H9 (cell line): Measurements from ENCODE around the gene OR52E4. TPM values are rescaled to one million over a fixed set of nuclear protein-coding genes. Genes with fewer than 3 reads are reported as not detected.

Experiments
- DNase-seq: peaks from one replicate; pipeline ENCODE4 v3.0.0-alpha.2; 2017
- H2AFZ ChIP-seq: one replicate; pipeline ENCODE4 v1.6.1; 2013; ENCODE audit warnings: mild to moderate bottlenecking, low read length, control low read depth, moderate library complexity
- H2AK5ac ChIP-seq: 2 replicates; pipeline ENCODE4 v1.6.1; 2013; ENCODE audit warnings: low read length, control low read depth, mixed read lengths; ENCODE audit not compliant: insufficient read length
- H2BK120ac ChIP-seq: one replicate; pipeline ENCODE4 v1.6.1; 2013; ENCODE audit warnings: low read depth, mild to moderate bottlenecking, low read length, control low read depth, inconsistent platforms; ENCODE audit not compliant: poor library complexity, severe bottlenecking
- H2BK12ac ChIP-seq: 2 replicates; pipeline ENCODE4 v1.6.1; 2013; ENCODE audit warnings: low read length, control low read depth, mixed read lengths, low read depth; ENCODE audit not compliant: insufficient read length
- H2BK15ac ChIP-seq: 2 replicates; pipeline ENCODE4 v1.6.1; 2013; ENCODE audit warnings: low read depth, low read length, control low read depth
- H2BK20ac ChIP-seq: one replicate; pipeline ENCODE4 v1.6.1; 2013; ENCODE audit warnings: low read depth, mild to moderate bottlenecking, low read length, control low read depth, inconsistent platforms; ENCODE audit not compliant: poor library complexity, severe bottlenecking
- H2BK5ac ChIP-seq: 2 replicates; pipeline ENCODE4 v1.6.1; 2013; ENCODE audit warnings: low read length, control low read depth, mixed read lengths; ENCODE audit not compliant: insufficient read length
- H3K14ac ChIP-seq: 2 replicates; pipeline ENCODE4 v1.6.1; 2013; ENCODE audit warnings: low read length, control low read depth; ENCODE audit not compliant: insufficient read depth
- H3K18ac ChIP-seq: 2 replicates; pipeline ENCODE4 v1.6.1; 2013; ENCODE audit warnings: low read depth, mild to moderate bottlenecking, mixed read lengths, low read length, control low read depth; ENCODE audit not compliant: insufficient read length
- H3K23ac ChIP-seq: 2 replicates; pipeline ENCODE4 v1.6.1; 2013; ENCODE audit warnings: low read length, control low read depth, mixed read lengths, low read depth; ENCODE audit not compliant: insufficient read length
- H3K23me2 ChIP-seq: 2 replicates; pipeline ENCODE4 v1.6.1; 2013; ENCODE audit warnings: low read depth, mild to moderate bottlenecking, mixed read lengths, low read length, control low read depth; ENCODE audit not compliant: insufficient read length, poor library complexity, severe bottlenecking
- H3K27ac ChIP-seq: 2 replicates; pipeline ENCODE4 v1.5.1; 2013; ENCODE audit warnings: low read length, control low read depth, mixed read lengths, low read depth; ENCODE audit not compliant: insufficient read length
- H3K27me3 ChIP-seq: 2 replicates; pipeline ENCODE4 v1.6.1; 2013; ENCODE audit warnings: low read length, control low read depth, inconsistent platforms; ENCODE audit not compliant: insufficient read depth
- H3K4ac ChIP-seq: 2 replicates; pipeline ENCODE4 v1.6.1; 2013; ENCODE audit warnings: low read depth, mild to moderate bottlenecking, control low read depth, inconsistent platforms, low read length, moderate library complexity
- H3K4me1 ChIP-seq: 2 replicates; pipeline ENCODE4 v1.6.1; 2013; ENCODE audit warnings: low read length, control low read depth, inconsistent platforms; ENCODE audit not compliant: insufficient read depth
- H3K4me2 ChIP-seq: 2 replicates; pipeline ENCODE4 v1.6.1; 2013; ENCODE audit warnings: low read length, control low read depth, mixed read lengths; ENCODE audit not compliant: insufficient read length, insufficient read depth
- H3K56ac ChIP-seq: 2 replicates; pipeline ENCODE4 v1.6.1; 2013; ENCODE audit warnings: low read depth, mild to moderate bottlenecking, mixed read lengths, low read length, control low read depth; ENCODE audit not compliant: insufficient read length
- H3K79me1 ChIP-seq: 2 replicates; pipeline ENCODE4 v1.6.1; 2013; ENCODE audit warnings: low read depth, mild to moderate bottlenecking, moderate library complexity, low read length, control low read depth, inconsistent platforms; ENCODE audit not compliant: insufficient read depth, poor library complexity, severe bottlenecking
- H3K79me2 ChIP-seq: 2 replicates; pipeline ENCODE4 v1.6.1; 2013; ENCODE audit warnings: low read length, control low read depth, inconsistent platforms; ENCODE audit not compliant: insufficient read depth
- H3K9ac ChIP-seq: 2 replicates; pipeline ENCODE4 v1.6.1; 2013; ENCODE audit warnings: low read length, control low read depth, mixed read lengths; ENCODE audit not compliant: insufficient read length; ENCODE audit errors: extremely low read depth
- H3K9me3 ChIP-seq: one replicate; pipeline ENCODE4 v1.6.1; 2013; ENCODE audit warnings: low read depth, low read length, inconsistent platforms; ENCODE audit not compliant: control insufficient read depth
- H3T11ph ChIP-seq: one replicate; pipeline ENCODE4 v1.6.1; 2013; ENCODE audit warnings: mild to moderate bottlenecking, low read length, control low read depth, inconsistent platforms
- H4K20me1 ChIP-seq: one replicate; pipeline ENCODE4 v1.6.1; 2013; ENCODE audit not compliant: control insufficient read depth, insufficient read length, insufficient read depth
- H4K5ac ChIP-seq: 2 replicates; pipeline ENCODE4 v1.6.1; 2013; ENCODE audit warnings: low read depth, mild to moderate bottlenecking, mixed read lengths, low read length, control low read depth; ENCODE audit not compliant: insufficient read length
- H4K8ac ChIP-seq: replicated peaks from 2 replicates; pipeline ENCODE4 v1.6.1; 2013; ENCODE audit warnings: low read length, control low read depth, mixed read lengths, low read depth; ENCODE audit not compliant: insufficient read length
- H4K91ac ChIP-seq: 2 replicates; pipeline ENCODE4 v1.6.1; 2013; ENCODE audit warnings: low read depth, mild to moderate bottlenecking, moderate library complexity, mixed read lengths, low read length, control low read depth; ENCODE audit not compliant: insufficient read length
- H3K27ac Mint-ChIP-seq, 3 experiments: 2 replicates in 2 of 3; 3 replicates in 1 of 3; pipeline ENCODE4 v1.8.0; 2020 to 2021; ENCODE audit warnings: mixed read lengths in 3 of 3, mild to moderate bottlenecking in 1 of 3, moderate library complexity in 1 of 3
- H3K27me3 Mint-ChIP-seq: 2 replicates; pipeline ENCODE4 v1.8.0; 2021; ENCODE audit warnings: low read depth, mild to moderate bottlenecking, moderate library complexity, mixed read lengths
- H3K36me3 Mint-ChIP-seq, 3 experiments: 2 replicates in 2 of 3; 3 replicates in 1 of 3; pipeline ENCODE4 v1.8.0; 2020 to 2021; ENCODE audit warnings: low read depth in 3 of 3, mixed read lengths in 3 of 3; ENCODE audit not compliant: insufficient read depth in 1 of 3
- H3K4me1 Mint-ChIP-seq, 2 experiments: 2 replicates each; pipeline ENCODE4 v1.8.0; 2020; ENCODE audit warnings: mixed read lengths in 2 of 2
- H3K4me3 Mint-ChIP-seq, 2 experiments: 2 replicates in 1 of 2; 3 replicates in 1 of 2; pipeline ENCODE4 v1.8.0; 2020 to 2021; ENCODE audit warnings: mild to moderate bottlenecking in 2 of 2, mixed read lengths in 2 of 2, moderate library complexity in 1 of 2
- H3K9me3 Mint-ChIP-seq, 2 experiments: 2 replicates in 1 of 2; 3 replicates in 1 of 2; pipeline ENCODE4 v1.8.0; 2020; ENCODE audit warnings: mild to moderate bottlenecking in 2 of 2, mixed read lengths in 2 of 2, moderate library complexity in 1 of 2
- CTCF ChIP-seq: fragments of 200-600 bp; sonication (generic); conservative IDR thresholded peaks from 3 replicates; pipeline ENCODE4 v1.8.0; 2021; ENCODE audit warnings: antibody characterized with exemption, mild to moderate bottlenecking
- total RNA-seq: library from RNA; stranded (reverse); gene quantifications from 2 replicates; pipeline ENCODE4 v1.2.1, GENCODE V29; 2021

Gene OR52E4
- total RNA-seq, 1 experiment from 2014 or later: not detected

- H4K8ac ChIP-seq: no peak overlapping the region
- H2AFZ ChIP-seq: no peak overlapping the region
- no peaks in the 10 kb centered on the region for H3K36me3 Mint-ChIP-seq
- no peak overlapping the region for H3K4me3 Mint-ChIP-seq
- no peak overlapping the region for H3T11ph ChIP-seq
- no peaks in the 10 kb centered on the region for H3K9me3 ChIP-seq
- H3K56ac ChIP-seq: no peak overlapping the region
- no peak overlapping the region for H2BK15ac ChIP-seq
- H3K4me1 Mint-ChIP-seq: no peaks in the 10 kb centered on the region
- H3K23me2 ChIP-seq: no peaks in the 10 kb centered on the region
- H3K27ac Mint-ChIP-seq: no peak overlapping the region
- H3K27me3 ChIP-seq: no peaks in the 10 kb centered on the region
- no peak overlapping the region for H2BK120ac ChIP-seq
- H4K20me1 ChIP-seq: no peaks in the 10 kb centered on the region
- no peak for TF ChIP-seq CTCF
- no peak overlapping the region for H3K4me2 ChIP-seq
- no peaks in the 10 kb centered on the region for H3K79me1 ChIP-seq
- no peak overlapping the region for H4K91ac ChIP-seq
- no peak for DNase-seq
- H2BK5ac ChIP-seq: no peak overlapping the region
- H3K27ac ChIP-seq: no peak overlapping the region
- no peaks in the 10 kb centered on the region for H3K4me1 ChIP-seq
- no peaks in the 10 kb centered on the region for H3K79me2 ChIP-seq
- H2BK12ac ChIP-seq: no peak overlapping the region
- H3K23ac ChIP-seq: no peak overlapping the region
- no peak overlapping the region for H3K4ac ChIP-seq
- no peak overlapping the region for H3K14ac ChIP-seq
- H4K5ac ChIP-seq: no peak overlapping the region
- no peak overlapping the region for H3K18ac ChIP-seq
- H3K27me3 Mint-ChIP-seq: no peaks in the 10 kb centered on the region; the same call in 1 of the 2 replicates
- H3K9me3 Mint-ChIP-seq: no peaks in the 10 kb centered on the region
- H3K9ac ChIP-seq: no peak overlapping the region
- no peak overlapping the region for H2BK20ac ChIP-seq
- no peak overlapping the region for H2AK5ac ChIP-seq
These were observed 1.3 kb downstream of the OR52E4 start for GRCh38 chr11:5881756-5882155.
